Bronchial epithelial cell (primary cell): Measurements from ENCODE around the gene STOML1. TPM values are rescaled to one million over a fixed set of nuclear protein-coding genes. Genes with fewer than 3 reads are reported as not detected.

Source experiments
- DNase-seq: peaks from one replicate; pipeline ENCODE4 v3.0.0-alpha.2; 2010; ENCODE audit warnings: low read depth
- FAIRE-seq: peaks from 2 replicates; lab custom pipeline; 2011; peaks lifted over from hg19 to GRCh38; lab: Jason Lieb, UNC
- H3K27me3 ChIP-seq: 2 replicates; pipeline ENCODE4 v1.5.1; 2011; ENCODE audit warnings: low read length; ENCODE audit not compliant: control insufficient read depth, insufficient read depth
- H3K36me3 ChIP-seq: 2 replicates; pipeline ENCODE4 v1.5.1; 2011; ENCODE audit warnings: low read length; ENCODE audit not compliant: control insufficient read depth, insufficient read depth
- H3K4me3 ChIP-seq: 2 replicates; pipeline ENCODE4 v1.5.1; 2011; ENCODE audit warnings: mild to moderate bottlenecking, low read depth, low read length, control low read depth
- CTCF ChIP-seq: IDR thresholded peaks from 2 replicates; pipeline ENCODE4 v1.5.1; 2011; ENCODE audit warnings: mild to moderate bottlenecking, moderate library complexity, low read length, control low read depth, inconsistent platforms; ENCODE audit not compliant: insufficient read depth, severe bottlenecking
- total RNA-seq: library from RNA; depleted of rRNA; stranded (reverse); fragments of >200 nt; gene quantifications from 2 replicates; pipeline ENCODE4 v1.2.1, GENCODE V29; 2014

The STOML1 gene
- total RNA-seq, 1 donor from 2014 or later, result 9.5 TPM

- TF ChIP-seq CTCF, result no peak
- Histone ChIP-seq H3K4me3 (no peak overlapping the region), H3K27me3 (no peaks in the 10 kb centered on the region), H3K36me3 (peaks cover 1% of the 10 kb centered on the region)
- DNase-seq (peak; percentile 88), FAIRE-seq (peak; percentile 90)
Measured at GRCh38 chr15:73987681-73988444, 4.2 kb downstream of the STOML1 start.

- no peaks in the 10 kb centered on the region for H3K27me3 ChIP-seq
- DNase-seq (no peak), FAIRE-seq (no peak)
- peaks cover 1% of the 10 kb centered on the region for H3K36me3 ChIP-seq
- no peak for TF ChIP-seq CTCF
- H3K4me3 ChIP-seq, result no peak overlapping the region
Measured at GRCh38 chr15:73987250-73987649, 4.8 kb downstream of the STOML1 start.

GRCh38 chr15:73986776-73987056, 5.4 kb downstream of the STOML1 start:
- Histone ChIP-seq H3K4me3 (no peak overlapping the region), H3K27me3 (no peaks in the 10 kb centered on the region)
- no peak for FAIRE-seq

GRCh38 chr15:73986055-73986775, 5.9 kb downstream of the STOML1 start:
- Histone ChIP-seq H3K27me3 (no peaks in the 10 kb centered on the region), H3K4me3 (no peak overlapping the region), H3K36me3 (peaks cover 1% of the 10 kb centered on the region)
- TF ChIP-seq CTCF, result no peak
- DNase-seq (no peak), FAIRE-seq (no peak)

More at GRCh38 chr15:73986776-73987056, 5.4 kb downstream of the STOML1 start:
- TF ChIP-seq CTCF, result no peak
- H3K36me3 ChIP-seq, result peaks cover 1% of the 10 kb centered on the region
- DNase-seq, result no peak

GRCh38 chr15:73985101-73985873, 6.8 kb downstream of the STOML1 start:
- peak; percentile 56 for DNase-seq
- FAIRE-seq, result no peak
- peaks cover 1% of the 10 kb centered on the region for H3K36me3 ChIP-seq
- TF ChIP-seq CTCF, result no peak
- no peak overlapping the region for H3K4me3 ChIP-seq
- no peaks in the 10 kb centered on the region for H3K27me3 ChIP-seq
